ENCODE measurements around the gene SNPH.
A peak's percentile ranks its signal among the peaks of the same experiment; 100 is the strongest.

SNPH gene

GRCh38 chr20:1307571-1307971, 41.5 kb downstream of the SNPH start:
- DNase-seq, result no peak

GRCh38 chr20:1308067-1308701, 42.1 kb downstream of the SNPH start:
- DNase-seq, result no peak

GRCh38 chr20:1308702-1309095, 42.6 kb downstream of the SNPH start:
- DNase-seq, result no peak

GRCh38 chr20:1309439-1309847, 43.3 kb downstream of the SNPH start:
- DNase-seq, result no peak

GRCh38 chr20:1310071-1310470, 44.0 kb downstream of the SNPH start:
- no peak for DNase-seq

GRCh38 chr20:1310506-1311190, 44.6 kb downstream of the SNPH start:
- no peak for DNase-seq

- no peak for DNase-seq
Measured at GRCh38 chr20:1312308-1312707, 46.2 kb downstream of the SNPH start.

GRCh38 chr20:1312904-1313235, 46.8 kb downstream of the SNPH start:
- DNase-seq, result no peak

GRCh38 chr20:1313236-1313964, 47.3 kb downstream of the SNPH start:
- DNase-seq, result peak; percentile 84

- no peak for DNase-seq
Measured at GRCh38 chr20:1315804-1316203, 49.7 kb downstream of the SNPH start.

- no peak for DNase-seq
Measured at GRCh38 chr20:1317545-1318255, 51.6 kb downstream of the SNPH start.

- no peak for DNase-seq
Measured at GRCh38 chr20:1319051-1319450, 53.0 kb downstream of the SNPH start.

- DNase-seq, result no peak
Measured at GRCh38 chr20:1319462-1319861, 53.4 kb downstream of the SNPH start.

GRCh38 chr20:1320016-1320415, 53.9 kb downstream of the SNPH start:
- DNase-seq, result no peak

GRCh38 chr20:1320902-1321653, 55.0 kb downstream of the SNPH start:
- DNase-seq, result no peak

- no peak for DNase-seq
Measured at GRCh38 chr20:1321654-1321939, 55.5 kb downstream of the SNPH start.

GRCh38 chr20:1322511-1323245, 56.6 kb downstream of the SNPH start:
- DNase-seq, result no peak

GRCh38 chr20:1323256-1323655, 57.2 kb downstream of the SNPH start:
- no peak for DNase-seq

GRCh38 chr20:1323830-1324597, 57.9 kb downstream of the SNPH start:
- no peak for DNase-seq

GRCh38 chr20:1324598-1325172, 58.6 kb downstream of the SNPH start:
- DNase-seq, result no peak

Data from NCI-H345 (cell line).